Activated T-cell treated with anti-CD3 and anti-CD28 coated beads, Interleukin-2, amount 50 U/mL, for 4 hours (primary cell): ENCODE results near the gene RANBP17. TPM values are rescaled to one million over a fixed set of nuclear protein-coding genes. Genes with fewer than 3 reads are reported as not detected.
"Not testable (repeated sequence)": the region's sequence is repeated elsewhere in the genome, so short reads cannot be mapped to it uniquely, and the experiment has no call there.

Source experiments
- ATAC-seq, 2 donors: fragments of 200-7000 bp; cut with Tn5 transposase; one replicate each; pipeline ENCODE4 v1.10.0; 2021
- DNase-seq: peaks from one replicate; pipeline ENCODE4 v3.0.0-alpha.2; 2020
- H3K27me3 Mint-ChIP-seq: one replicate; pipeline ENCODE4 v1.8.0; 2021; ENCODE audit warnings: low read depth, mixed read lengths
- H3K36me3 Mint-ChIP-seq: one replicate; pipeline ENCODE4 v1.8.0; 2022; ENCODE audit warnings: mixed read lengths; ENCODE audit not compliant: insufficient read depth
- H3K4me1 Mint-ChIP-seq: one replicate; pipeline ENCODE4 v1.8.0; 2021; ENCODE audit warnings: low read depth, mixed read lengths
- H3K4me3 Mint-ChIP-seq: one replicate; pipeline ENCODE4 v1.8.0; 2021; ENCODE audit warnings: mild to moderate bottlenecking, moderate library complexity, mixed read lengths
- H3K9me3 Mint-ChIP-seq: one replicate; pipeline ENCODE4 v1.8.0; 2021; ENCODE audit warnings: mixed read lengths
- total RNA-seq, 3 donors: library from RNA; stranded (reverse); gene quantifications; one replicate each; pipeline ENCODE4 v1.2.1, GENCODE V29; 2021

The RANBP17 gene
- total RNA-seq, 3 donors from 2014 or later = 0.34 TPM; not detected in 2

DNA sequence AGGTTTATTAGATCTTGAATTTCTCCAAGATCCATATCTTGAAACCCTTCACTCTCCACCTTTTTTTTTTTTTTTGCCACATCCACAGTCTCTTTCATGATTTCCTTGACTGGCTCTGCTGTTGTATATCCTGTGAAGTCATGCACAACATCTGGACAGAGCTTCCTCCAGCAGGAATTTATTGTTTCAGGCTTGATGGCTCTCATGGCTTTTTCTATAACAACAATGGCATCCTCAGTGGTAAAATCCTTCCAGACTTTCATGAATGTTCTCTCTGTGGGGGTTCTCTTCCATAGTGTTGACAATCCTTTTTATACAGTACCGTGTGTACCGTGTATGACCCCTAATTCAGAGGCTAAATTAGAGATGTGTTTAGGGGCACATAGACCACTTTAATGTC, 24.0 kb downstream of the RANBP17 start:
- no peak for ATAC-seq
- no peaks in the 10 kb centered on the region for H3K4me1 Mint-ChIP-seq
- H3K27me3 Mint-ChIP-seq = no peaks in the 10 kb centered on the region
- H3K4me3 Mint-ChIP-seq = no peak overlapping the region
- H3K36me3 Mint-ChIP-seq = no peaks in the 10 kb centered on the region
- H3K9me3 Mint-ChIP-seq = no peaks in the 10 kb centered on the region
- DNase-seq = no peak

- DNase-seq (no peak), ATAC-seq (no peak)
- no peak overlapping the region for H3K4me3 Mint-ChIP-seq
- H3K27me3 Mint-ChIP-seq = no peaks in the 10 kb centered on the region
- H3K36me3 Mint-ChIP-seq = no peaks in the 10 kb centered on the region
- no peaks in the 10 kb centered on the region for H3K4me1 Mint-ChIP-seq
- no peaks in the 10 kb centered on the region for H3K9me3 Mint-ChIP-seq
Observed at GRCh38 chr5:170886210-170886894, 24.5 kb downstream of the RANBP17 start.

- ATAC-seq (no peak), DNase-seq (no peak)
- H3K4me1 Mint-ChIP-seq = no peaks in the 10 kb centered on the region
Observed at GRCh38 chr5:170892196-170892595, 30.4 kb downstream of the RANBP17 start.

DNA sequence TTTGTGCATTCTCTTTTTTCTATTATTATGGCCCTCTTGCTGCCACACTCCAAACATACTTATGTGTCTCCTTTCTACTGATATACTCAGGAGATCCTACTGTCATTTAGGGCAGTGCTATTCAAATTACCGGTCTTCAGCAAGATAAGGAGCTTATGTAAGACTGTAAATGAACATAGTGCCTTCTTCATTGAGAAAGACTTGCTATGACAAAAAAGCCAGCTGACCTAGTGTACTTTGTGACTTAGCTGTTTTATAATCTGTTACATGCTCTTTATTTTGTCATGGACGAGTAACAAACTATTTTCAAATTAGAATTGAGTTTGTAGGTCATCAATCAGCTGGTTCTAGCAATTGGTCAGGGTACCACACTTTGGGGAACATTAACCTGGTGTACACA, 32.8 kb downstream of the RANBP17 start:
- H3K4me1 Mint-ChIP-seq = no peaks in the 10 kb centered on the region
- H3K4me3 Mint-ChIP-seq = no peak overlapping the region
- ATAC-seq (no peak), DNase-seq (no peak)
- no peaks in the 10 kb centered on the region for H3K27me3 Mint-ChIP-seq
- H3K9me3 Mint-ChIP-seq = peaks cover 4% of the 10 kb centered on the region
- H3K36me3 Mint-ChIP-seq = no peaks in the 10 kb centered on the region

More at GRCh38 chr5:170892196-170892595, 30.4 kb downstream of the RANBP17 start:
- Mint-ChIP-seq H3K4me3 (no peak overlapping the region), H3K36me3 (no peaks in the 10 kb centered on the region), H3K9me3 (no peaks in the 10 kb centered on the region), H3K27me3 (no peaks in the 10 kb centered on the region)

DNA sequence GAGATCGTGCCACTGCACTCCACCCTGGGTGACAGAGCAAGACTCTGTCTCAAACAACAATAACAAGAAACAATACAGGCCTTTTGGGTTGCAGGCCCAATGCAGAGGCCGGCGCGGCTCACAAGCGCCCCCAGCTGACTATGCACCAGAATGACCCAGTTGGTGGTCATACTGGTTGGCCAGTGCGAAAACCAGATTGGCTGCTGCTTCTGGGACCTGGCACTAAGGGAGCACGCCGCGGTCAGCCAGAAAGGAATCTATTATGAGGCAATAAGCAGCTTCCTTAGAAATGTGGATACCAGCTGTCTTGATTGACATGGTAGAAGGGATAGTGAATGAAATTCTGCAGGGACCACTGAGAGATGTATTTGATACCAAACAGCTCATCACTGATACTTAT, 35.0 kb downstream of the RANBP17 start:
- Mint-ChIP-seq H3K36me3 (no peaks in the 10 kb centered on the region), H3K4me1 (no peaks in the 10 kb centered on the region), H3K9me3 (peaks cover 15% of the 10 kb centered on the region), H3K4me3 (no peak overlapping the region), H3K27me3 (no peaks in the 10 kb centered on the region)
- no peak for ATAC-seq
- DNase-seq = no peak

DNA sequence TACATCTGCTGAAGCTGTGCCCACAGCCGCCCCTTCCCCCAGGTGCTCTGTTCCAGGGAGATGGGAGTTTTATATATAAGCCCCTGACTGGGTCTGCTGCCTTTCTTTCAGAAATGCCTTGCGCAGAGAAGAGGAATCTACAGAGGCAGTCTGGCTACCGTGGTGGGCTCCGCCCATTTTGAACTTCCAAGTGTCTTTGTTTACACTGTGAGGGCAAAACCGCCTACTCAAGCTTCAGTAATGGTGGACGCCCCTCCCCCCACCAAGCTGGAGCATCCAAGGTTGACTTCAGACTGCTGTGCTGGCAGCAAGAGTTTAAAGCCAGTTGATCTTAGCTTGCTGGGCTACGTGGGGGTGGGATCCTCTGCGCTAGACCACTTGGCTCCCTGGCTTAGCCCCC, 41.3 kb downstream of the RANBP17 start:
- DNase-seq (no peak), ATAC-seq (no peak)
- Mint-ChIP-seq H3K4me1 (no peaks in the 10 kb centered on the region), H3K27me3 (no peaks in the 10 kb centered on the region), H3K9me3 (peaks cover 15% of the 10 kb centered on the region), H3K4me3 (no peak overlapping the region), H3K36me3 (no peaks in the 10 kb centered on the region)

DNA sequence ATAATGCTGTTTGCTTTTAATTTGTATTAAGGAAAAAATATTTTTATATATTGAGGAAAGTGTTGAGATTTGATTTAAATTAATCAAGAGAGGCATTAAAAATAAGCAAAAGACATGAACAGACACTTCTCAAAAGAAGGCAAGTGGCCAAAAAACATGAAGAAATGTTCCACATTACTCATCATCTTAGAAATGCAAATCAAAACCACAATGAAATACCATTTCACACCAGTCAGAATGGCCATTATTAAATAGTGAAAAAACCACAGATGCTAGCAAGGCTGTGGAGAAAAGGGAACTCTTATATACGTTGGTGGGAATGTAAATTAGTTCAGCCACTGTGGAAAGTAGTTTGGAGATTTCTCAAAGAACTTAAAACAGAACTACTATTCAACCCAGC, 45.9 kb downstream of the RANBP17 start:
- DNase-seq (no peak), ATAC-seq (no peak)
- no peaks in the 10 kb centered on the region for H3K9me3 Mint-ChIP-seq
- no peak overlapping the region for H3K4me3 Mint-ChIP-seq
- H3K4me1 Mint-ChIP-seq = no peaks in the 10 kb centered on the region
- H3K36me3 Mint-ChIP-seq = no peaks in the 10 kb centered on the region
- H3K27me3 Mint-ChIP-seq = no peaks in the 10 kb centered on the region

GRCh38 chr5:170913573-170913972, 51.8 kb downstream of the RANBP17 start:
- H3K4me3 Mint-ChIP-seq = no peak overlapping the region
- H3K36me3 Mint-ChIP-seq = no peaks in the 10 kb centered on the region
- ATAC-seq (no peak), DNase-seq (no peak)
- H3K4me1 Mint-ChIP-seq = no peaks in the 10 kb centered on the region
- H3K9me3 Mint-ChIP-seq = no peaks in the 10 kb centered on the region
- H3K27me3 Mint-ChIP-seq = no peaks in the 10 kb centered on the region

GRCh38 chr5:170917113-170917512, 55.3 kb downstream of the RANBP17 start:
- H3K9me3 Mint-ChIP-seq = no peaks in the 10 kb centered on the region
- no peak overlapping the region for H3K4me3 Mint-ChIP-seq
- H3K36me3 Mint-ChIP-seq = no peaks in the 10 kb centered on the region
- DNase-seq = no peak
- no peak for ATAC-seq
- no peaks in the 10 kb centered on the region for H3K4me1 Mint-ChIP-seq
- no peaks in the 10 kb centered on the region for H3K27me3 Mint-ChIP-seq

GRCh38 chr5:170920196-170920595, 58.4 kb downstream of the RANBP17 start:
- no peaks in the 10 kb centered on the region for H3K27me3 Mint-ChIP-seq
- H3K4me3 Mint-ChIP-seq = no peak overlapping the region
- no peaks in the 10 kb centered on the region for H3K36me3 Mint-ChIP-seq
- no peaks in the 10 kb centered on the region for H3K4me1 Mint-ChIP-seq
- H3K9me3 Mint-ChIP-seq = no peaks in the 10 kb centered on the region
- DNase-seq (no peak), ATAC-seq (no peak)

GRCh38 chr5:170922331-170922730, 60.5 kb downstream of the RANBP17 start:
- not testable (repeated sequence) for H3K9me3 Mint-ChIP-seq, H3K36me3 Mint-ChIP-seq, DNase-seq, H3K27me3 Mint-ChIP-seq, H3K4me3 Mint-ChIP-seq, H3K4me1 Mint-ChIP-seq, ATAC-seq

GRCh38 chr5:170923910-170924620, 62.2 kb downstream of the RANBP17 start:
- H3K27me3 Mint-ChIP-seq = no peaks in the 10 kb centered on the region

GRCh38 chr5:170935534-170936218, 73.9 kb downstream of the RANBP17 start:
- not testable (repeated sequence) for H3K9me3 Mint-ChIP-seq, H3K36me3 Mint-ChIP-seq, ATAC-seq

More at GRCh38 chr5:170923910-170924620, 62.2 kb downstream of the RANBP17 start:
- Mint-ChIP-seq H3K9me3 (no peaks in the 10 kb centered on the region), H3K4me3 (no peak overlapping the region), H3K36me3 (no peaks in the 10 kb centered on the region), H3K4me1 (no peaks in the 10 kb centered on the region)
- DNase-seq (no peak), ATAC-seq (no peak)

DNA sequence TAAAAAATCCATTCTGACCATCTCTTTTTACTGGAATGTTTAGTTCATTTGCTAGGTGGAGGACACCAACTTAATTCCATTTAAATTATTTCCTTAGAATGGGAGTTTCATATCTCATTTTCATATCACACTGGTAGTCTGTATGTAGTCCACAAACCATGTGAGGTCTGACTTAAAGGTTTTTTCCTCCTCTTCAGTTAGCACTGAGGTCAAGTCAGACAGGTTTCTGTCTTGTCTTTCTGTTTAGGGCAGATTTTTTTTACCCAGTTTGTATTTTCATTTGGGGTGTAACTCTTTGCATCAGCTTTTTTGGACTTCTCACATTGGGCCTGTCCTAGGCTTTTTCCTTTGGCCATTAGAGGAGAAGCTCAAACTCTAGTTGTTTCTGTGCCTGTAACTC, 75.3 kb downstream of the RANBP17 start:
- no peak for DNase-seq
- Mint-ChIP-seq H3K4me3 (no peak overlapping the region), H3K9me3 (peaks cover 9% of the 10 kb centered on the region), H3K27me3 (peaks cover 9% of the 10 kb centered on the region), H3K4me1 (no peaks in the 10 kb centered on the region), H3K36me3 (no peaks in the 10 kb centered on the region)
- ATAC-seq = no peak

More at GRCh38 chr5:170935534-170936218, 73.9 kb downstream of the RANBP17 start:
- not testable (repeated sequence) for H3K4me3 Mint-ChIP-seq, H3K27me3 Mint-ChIP-seq, H3K4me1 Mint-ChIP-seq, DNase-seq

DNA sequence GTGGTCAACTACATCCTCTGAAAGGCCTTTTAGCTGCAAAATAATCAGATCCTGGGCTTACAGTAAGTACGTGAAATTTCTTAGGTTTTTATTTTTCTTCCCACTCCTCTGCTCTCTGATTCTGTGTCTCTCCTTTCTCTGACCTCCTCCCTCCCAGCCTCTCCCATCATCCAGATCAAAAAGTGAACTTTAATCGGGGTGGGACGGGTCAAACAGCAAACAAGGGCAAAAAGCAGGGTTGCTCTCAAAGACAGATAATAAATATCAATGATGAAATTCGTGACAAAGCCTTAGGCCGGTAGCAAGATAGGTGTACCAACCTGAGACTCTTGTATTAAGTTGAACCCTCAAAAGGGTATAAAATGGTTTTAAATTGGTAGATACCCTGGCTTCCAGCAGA, 76.1 kb downstream of the RANBP17 start:
- Mint-ChIP-seq H3K27me3 (peaks cover 9% of the 10 kb centered on the region), H3K4me1 (no peaks in the 10 kb centered on the region), H3K4me3 (no peak overlapping the region), H3K9me3 (peaks cover 9% of the 10 kb centered on the region), H3K36me3 (no peaks in the 10 kb centered on the region)
- ATAC-seq = no peak
- no peak for DNase-seq
